Endothelial cell (in vitro differentiated cells): Measurements from ENCODE around the gene B4GALT2. TPM values are rescaled to one million over a fixed set of nuclear protein-coding genes. Genes with fewer than 3 reads are reported as not detected.

Source experiments
- DNase-seq: peaks from one replicate; pipeline ENCODE4 v3.0.0; 2021; ENCODE audit warnings: low spot score
- H3K27ac Mint-ChIP-seq: one replicate; pipeline ENCODE4 v1.8.0; 2021; ENCODE audit warnings: mixed read lengths, inconsistent platforms; ENCODE audit not compliant: unreplicated experiment
- H3K27me3 Mint-ChIP-seq: one replicate; pipeline ENCODE4 v1.8.0; 2021; ENCODE audit warnings: mild to moderate bottlenecking, moderate library complexity, mixed read lengths, inconsistent platforms; ENCODE audit not compliant: unreplicated experiment
- H3K36me3 Mint-ChIP-seq: one replicate; pipeline ENCODE4 v1.8.0; 2021; ENCODE audit warnings: mild to moderate bottlenecking, low read depth, mixed read lengths, inconsistent platforms; ENCODE audit not compliant: unreplicated experiment
- H3K4me1 Mint-ChIP-seq: one replicate; pipeline ENCODE4 v1.8.0; 2021; ENCODE audit warnings: mild to moderate bottlenecking, mixed read lengths, inconsistent platforms; ENCODE audit not compliant: unreplicated experiment
- H3K4me3 Mint-ChIP-seq: one replicate; pipeline ENCODE4 v1.8.0; 2021; ENCODE audit warnings: mild to moderate bottlenecking, mixed read lengths, inconsistent platforms; ENCODE audit not compliant: unreplicated experiment
- H3K9me3 Mint-ChIP-seq: one replicate; pipeline ENCODE4 v1.8.0; 2021; ENCODE audit warnings: mixed read lengths, inconsistent platforms; ENCODE audit not compliant: unreplicated experiment
- CTCF ChIP-seq: fragments of 200-600 bp; sonication (generic); IDR thresholded peaks from one replicate; pipeline ENCODE4 v1.5.0; 2021; ENCODE audit warnings: antibody characterized with exemption; ENCODE audit not compliant: unreplicated experiment
- total RNA-seq: library from RNA; stranded (reverse); fragmentation: NEBNext Ultra II Directional; extraction: Animal tissue kit (Norgen Biotek cat#: 25700); gene quantifications from one replicate; pipeline ENCODE4 v1.2.1, GENCODE V29; 2021; ENCODE audit not compliant: unreplicated experiment

Gene B4GALT2
- total RNA-seq, 1 donor from 2014 or later: 35.4 TPM

- no peak for DNase-seq
- Mint-ChIP-seq H3K4me1 (peaks cover 3% of the 10 kb centered on the region), H3K4me3 (no peak overlapping the region), H3K9me3 (no peaks in the 10 kb centered on the region), H3K27ac (no peak overlapping the region), H3K36me3 (no peaks in the 10 kb centered on the region), H3K27me3 (peaks cover 3% of the 10 kb centered on the region)
- no peak for TF ChIP-seq CTCF
Measured at GRCh38 chr1:43998000-43998378, 19.0 kb downstream of the B4GALT2 start.

DNA sequence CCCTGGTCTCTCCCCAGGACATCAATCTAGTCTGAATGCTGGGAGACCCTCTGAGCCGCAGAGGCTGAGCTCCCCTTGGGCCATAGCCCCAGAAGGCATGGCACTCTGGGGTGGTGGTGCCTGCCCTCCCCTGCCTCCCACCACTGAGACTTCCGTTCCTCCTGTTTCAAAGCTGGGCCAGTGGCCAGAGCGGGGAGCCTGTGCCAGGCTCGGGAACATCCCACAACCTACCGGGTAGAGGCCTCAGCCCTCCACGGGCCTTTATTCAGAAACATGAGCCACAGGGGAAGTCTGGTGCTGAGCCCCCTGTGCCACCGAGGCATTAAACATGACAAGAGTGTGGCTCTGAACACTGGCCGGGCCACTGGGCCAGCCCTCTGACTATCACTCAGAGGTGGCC, 20.4 kb downstream of the B4GALT2 start:
- no peaks in the 10 kb centered on the region for H3K36me3 Mint-ChIP-seq

GRCh38 chr1:44000122-44000665, 21.2 kb downstream of the B4GALT2 start:
- H3K9me3 Mint-ChIP-seq: no peaks in the 10 kb centered on the region
- peaks cover 3% of the 10 kb centered on the region for H3K27me3 Mint-ChIP-seq
- no peak for TF ChIP-seq CTCF
- H3K36me3 Mint-ChIP-seq: no peaks in the 10 kb centered on the region
- H3K27ac Mint-ChIP-seq: no peak overlapping the region
- no peak overlapping the region for H3K4me3 Mint-ChIP-seq
- no peaks in the 10 kb centered on the region for H3K4me1 Mint-ChIP-seq
- no peak for DNase-seq

More for the DNA sequence above, 20.4 kb downstream of the B4GALT2 start:
- TF ChIP-seq CTCF: no peak
- no peak overlapping the region for H3K4me3 Mint-ChIP-seq
- H3K27me3 Mint-ChIP-seq: peaks cover 3% of the 10 kb centered on the region
- DNase-seq: no peak
- no peaks in the 10 kb centered on the region for H3K9me3 Mint-ChIP-seq
- no peak overlapping the region for H3K27ac Mint-ChIP-seq
- no peaks in the 10 kb centered on the region for H3K4me1 Mint-ChIP-seq

DNA sequence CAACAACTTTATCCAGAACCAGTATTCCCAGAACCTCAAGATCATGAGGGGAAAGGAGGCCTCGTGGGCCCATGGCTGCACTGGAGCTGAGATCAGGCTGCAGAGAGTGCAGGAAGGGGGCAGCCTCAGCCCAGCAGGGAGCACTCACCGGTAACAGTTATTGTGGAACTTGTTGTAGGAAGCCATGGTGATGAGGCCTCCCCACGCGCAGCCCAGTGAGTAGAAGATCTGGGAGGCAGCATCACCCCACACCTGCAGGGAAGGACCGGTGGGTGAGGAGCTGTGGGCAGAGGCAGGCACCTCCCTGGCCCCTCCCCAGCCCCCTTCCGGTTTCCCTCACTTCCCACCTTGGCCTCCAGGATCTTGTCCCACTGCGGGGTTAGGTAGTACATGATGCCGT, 23.2 kb downstream of the B4GALT2 start:
- TF ChIP-seq CTCF: no peak
- Mint-ChIP-seq H3K27me3 (peaks cover 7% of the 10 kb centered on the region), H3K36me3 (no peaks in the 10 kb centered on the region), H3K27ac (no peak overlapping the region), H3K4me3 (no peak overlapping the region), H3K4me1 (no peaks in the 10 kb centered on the region), H3K9me3 (no peaks in the 10 kb centered on the region)
- DNase-seq: no peak

- peak; percentile 57 for TF ChIP-seq CTCF
- Mint-ChIP-seq H3K36me3 (no peaks in the 10 kb centered on the region), H3K9me3 (no peaks in the 10 kb centered on the region), H3K4me1 (no peaks in the 10 kb centered on the region), H3K27me3 (peaks cover 7% of the 10 kb centered on the region), H3K27ac (no peak overlapping the region), H3K4me3 (no peak overlapping the region)
- no peak for DNase-seq
Measured at GRCh38 chr1:44002606-44003157, 23.7 kb downstream of the B4GALT2 start.
